ENCODE measurements around the gene SVIL. TPM values are rescaled to one million over a fixed set of nuclear protein-coding genes. Genes with fewer than 3 reads are reported as not detected.
"Not testable (repeated sequence)": the region's sequence is repeated elsewhere in the genome, so short reads cannot be mapped to it uniquely, and the experiment has no call there.

SVIL gene
- total RNA-seq, 1 donor from 2014 or later, result 94.7 TPM

DNA sequence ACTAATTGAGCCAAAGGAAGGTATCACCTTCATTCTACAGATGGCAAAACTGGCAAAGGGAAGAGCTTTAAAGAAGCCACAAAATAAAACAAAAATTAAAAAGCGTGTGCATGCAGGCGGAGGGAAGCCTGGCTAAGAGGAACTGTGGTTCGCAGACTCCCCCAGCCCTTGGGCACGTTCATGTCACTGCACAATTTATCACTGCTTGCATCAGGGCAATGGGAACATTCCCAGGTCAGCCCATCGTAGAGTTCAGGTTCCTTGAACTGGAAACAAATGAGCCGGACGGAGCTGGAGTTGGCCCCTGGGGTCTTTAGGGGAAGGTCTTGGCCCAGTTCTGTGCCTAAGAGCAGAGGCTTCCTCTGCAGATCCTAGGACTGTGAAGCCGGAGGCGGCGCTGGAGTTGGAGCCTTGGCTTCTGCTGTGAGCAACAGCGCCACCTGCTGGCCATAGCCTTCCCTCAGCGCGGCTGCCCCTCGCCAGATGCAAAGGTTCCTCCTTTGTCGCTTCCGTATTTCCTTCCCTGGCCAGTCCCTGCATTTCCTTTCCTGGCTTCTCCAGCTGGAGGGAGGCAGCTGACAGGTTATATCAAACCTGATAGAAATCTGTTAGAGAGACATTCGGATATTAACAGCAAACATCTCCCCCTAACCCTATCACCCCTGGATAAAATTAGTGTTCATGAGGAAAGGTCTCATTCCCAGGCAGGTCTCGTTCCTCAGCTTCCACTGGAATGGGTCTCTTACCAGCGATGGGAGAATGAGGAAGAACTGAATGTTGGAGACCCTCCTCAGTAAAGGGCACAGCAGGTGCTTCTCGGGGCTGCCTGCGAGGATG lies 185.8 kb downstream of the SVIL start:
- not testable (repeated sequence) for H3K4me3 ChIP-seq, H3K27me3 ChIP-seq, H3K27ac ChIP-seq, H3K36me3 ChIP-seq, H3K9me3 ChIP-seq, H3K4me1 ChIP-seq
- TF ChIP-seq CTCF (IDR thresholded peaks at IDR 0.05), result peak; percentile 77 to 86 (median 85)
- intact Hi-C loops (cut with DNase I), result loop anchor here (2.0 to 10.0 kb wide), 3 partner anchors 37 to 784 kb away; no protein-coding TSS in a partner anchor
- DNase-seq (ENCODE audit: low spot score in 2 of 2), result peak in 1 of 2 donors; percentile 88

GRCh38 chr10:29448125-29448524 lies 186.6 kb downstream of the SVIL start:
- Histone ChIP-seq H3K4me1 (peaks cover 0 to 5% of the 10 kb centered on the region in 2 donors), H3K4me3 (no peak overlapping the region), H3K9me3 (no peaks in the 10 kb centered on the region), H3K27me3 (no peaks in the 10 kb centered on the region), H3K36me3 (no peaks in the 10 kb centered on the region), H3K27ac (peak overlapping the region in 1 of 2 donors; percentile 3)
- TF ChIP-seq CTCF (IDR thresholded peaks at IDR 0.05), result no peak
- no peak for DNase-seq (ENCODE audit: low spot score in 2 of 2)
- intact Hi-C loops (cut with DNase I), result loop anchor here (2.0 to 10.0 kb wide), 3 partner anchors 36 to 783 kb away; no protein-coding TSS in a partner anchor

DNA sequence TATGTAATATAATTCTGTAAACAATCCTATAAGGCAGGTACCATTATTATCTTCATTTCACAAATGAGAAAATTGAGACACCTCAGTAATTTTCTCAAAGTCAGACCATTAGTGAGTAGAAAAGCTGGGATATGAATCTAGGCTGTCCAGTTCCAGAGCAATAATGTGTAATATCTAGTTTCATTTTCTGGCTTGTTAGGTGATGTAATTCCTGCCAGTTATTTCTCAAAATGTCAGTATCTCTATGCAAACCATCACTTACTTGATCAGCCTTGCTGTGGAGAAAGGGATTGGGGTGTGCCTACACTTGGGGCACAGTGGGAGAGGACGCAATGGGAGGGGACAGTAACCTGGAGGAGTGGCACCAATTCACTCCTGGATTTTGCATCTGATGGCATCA lies 188.4 kb downstream of the SVIL start:
- intact Hi-C loops (cut with DNase I), result loop anchor here (5.0 to 10.0 kb wide), 2 partner anchors 34 to 782 kb away; no protein-coding TSS in a partner anchor
- H3K9me3 ChIP-seq, result no peaks in the 10 kb centered on the region
- H3K4me1 ChIP-seq, result peaks cover 0 to 5% of the 10 kb centered on the region in 2 donors

GRCh38 chr10:29443745-29444523 lies 190.8 kb downstream of the SVIL start:
- no peak overlapping the region for H3K27ac ChIP-seq
- no peak for DNase-seq (ENCODE audit: low spot score in 2 of 2)
- H3K9me3 ChIP-seq, result no peaks in the 10 kb centered on the region
- TF ChIP-seq CTCF (IDR thresholded peaks at IDR 0.05), result no peak
- intact Hi-C loops (cut with DNase I), result loop anchor here (10.0 kb wide), 1 partner anchor 779 kb away; no protein-coding TSS in a partner anchor
- H3K4me3 ChIP-seq, result no peak overlapping the region
- H3K36me3 ChIP-seq, result no peaks in the 10 kb centered on the region
- H3K27me3 ChIP-seq, result no peaks in the 10 kb centered on the region
- peaks cover 0 to 5% of the 10 kb centered on the region in 2 donors for H3K4me1 ChIP-seq

More for the DNA sequence above, 188.4 kb downstream of the SVIL start:
- Histone ChIP-seq H3K36me3 (no peaks in the 10 kb centered on the region), H3K27ac (no peak overlapping the region), H3K27me3 (no peaks in the 10 kb centered on the region), H3K4me3 (no peak overlapping the region)
- DNase-seq (ENCODE audit: low spot score in 2 of 2), result no peak
- TF ChIP-seq CTCF (IDR thresholded peaks at IDR 0.05), result no peak

DNA sequence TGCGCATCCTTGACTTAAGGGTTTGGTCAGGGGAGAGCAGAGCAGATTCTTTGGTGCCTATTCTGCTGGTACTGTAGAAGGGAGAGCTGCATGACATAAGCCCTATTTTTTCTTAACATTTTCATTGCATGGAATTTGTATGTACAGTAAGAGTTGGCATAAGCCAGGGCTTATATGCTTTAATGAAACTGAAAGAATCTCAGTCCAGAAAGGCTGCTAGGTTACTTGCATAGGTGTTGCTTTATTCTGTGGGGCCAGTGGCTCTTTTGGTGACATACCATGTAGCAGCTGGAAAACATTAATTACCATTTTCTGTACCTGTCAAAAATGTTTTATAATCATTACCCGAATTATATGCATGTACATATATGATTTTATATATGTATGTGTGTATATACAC lies 193.8 kb downstream of the SVIL start:
- no peaks in the 10 kb centered on the region for H3K36me3 ChIP-seq
- H3K27ac ChIP-seq, result no peak overlapping the region
- TF ChIP-seq CTCF (IDR thresholded peaks at IDR 0.05), result no peak
- peaks cover 0 to 6% of the 10 kb centered on the region in 2 donors for H3K9me3 ChIP-seq
- H3K4me3 ChIP-seq, result no peak overlapping the region
- DNase-seq (ENCODE audit: low spot score in 2 of 2), result no peak
- no peaks in the 10 kb centered on the region for H3K27me3 ChIP-seq
- H3K4me1 ChIP-seq, result peaks cover 0 to 5% of the 10 kb centered on the region in 2 donors
- intact Hi-C loops (cut with DNase I), result loop anchor here (10.0 kb wide), 1 partner anchor 776 kb away; no protein-coding TSS in a partner anchor

DNA sequence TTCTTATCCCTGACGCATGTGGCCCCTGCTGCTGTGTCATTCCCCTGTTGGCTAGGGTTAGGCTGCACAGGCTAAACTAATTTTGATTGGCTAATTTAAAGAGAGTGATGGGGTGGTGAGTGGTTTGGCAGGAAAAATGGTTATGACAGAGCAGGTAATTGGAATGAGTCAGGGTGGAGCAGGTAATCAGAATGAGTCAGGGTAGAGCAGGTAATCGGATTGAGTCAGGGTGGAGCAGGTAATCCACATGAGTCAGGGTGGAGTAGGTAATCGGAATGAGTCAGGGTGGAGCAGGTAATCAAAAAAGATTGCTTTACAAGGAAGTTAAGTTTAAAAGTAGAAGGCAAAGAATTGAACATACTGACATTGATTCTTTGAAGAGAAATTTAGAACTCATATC lies 195.8 kb downstream of the SVIL start:
- H3K36me3 ChIP-seq; H3K4me1 ChIP-seq; H3K27ac ChIP-seq; H3K9me3 ChIP-seq; H3K27me3 ChIP-seq; intact Hi-C loops (cut with DNase I); DNase-seq (ENCODE audit: low spot score in 2 of 2); H3K4me3 ChIP-seq: not testable (repeated sequence)
